Measurements from ENCODE around the gene ALPK3. TPM values are rescaled to one million over a fixed set of nuclear protein-coding genes. Genes with fewer than 3 reads are reported as not detected.

ALPK3 gene
- total RNA-seq, 2 donors from 2014 or later: 7.8 to 15.8 TPM

- Histone ChIP-seq H3K4me3 (no peak overlapping the region), H3K27me3 (no peaks in the 10 kb centered on the region), H3K27ac (no peak overlapping the region), H3K36me3 (replicated peaks in 1 of 2; ENCODE audit: insufficient read depth in 1 of 2, low read depth in 2 of 2) (peaks cover 8 to 11% of the 10 kb centered on the region in 2 donors), H3K4me1 (no peaks in the 10 kb centered on the region), H3K9me3 (no peaks in the 10 kb centered on the region)
- TF ChIP-seq POLR2A (IDR thresholded peaks at IDR 0.05): no peak
- TF ChIP-seq, protein P1, sequence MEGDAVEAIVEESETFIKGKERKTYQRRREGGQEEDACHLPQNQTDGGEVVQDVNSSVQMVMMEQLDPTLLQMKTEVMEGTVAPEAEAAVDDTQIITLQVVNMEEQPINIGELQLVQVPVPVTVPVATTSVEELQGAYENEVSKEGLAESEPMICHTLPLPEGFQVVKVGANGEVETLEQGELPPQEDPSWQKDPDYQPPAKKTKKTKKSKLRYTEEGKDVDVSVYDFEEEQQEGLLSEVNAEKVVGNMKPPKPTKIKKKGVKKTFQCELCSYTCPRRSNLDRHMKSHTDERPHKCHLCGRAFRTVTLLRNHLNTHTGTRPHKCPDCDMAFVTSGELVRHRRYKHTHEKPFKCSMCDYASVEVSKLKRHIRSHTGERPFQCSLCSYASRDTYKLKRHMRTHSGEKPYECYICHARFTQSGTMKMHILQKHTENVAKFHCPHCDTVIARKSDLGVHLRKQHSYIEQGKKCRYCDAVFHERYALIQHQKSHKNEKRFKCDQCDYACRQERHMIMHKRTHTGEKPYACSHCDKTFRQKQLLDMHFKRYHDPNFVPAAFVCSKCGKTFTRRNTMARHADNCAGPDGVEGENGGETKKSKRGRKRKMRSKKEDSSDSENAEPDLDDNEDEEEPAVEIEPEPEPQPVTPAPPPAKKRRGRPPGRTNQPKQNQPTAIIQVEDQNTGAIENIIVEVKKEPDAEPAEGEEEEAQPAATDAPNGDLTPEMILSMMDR (IDR thresholded peaks at IDR 0.05): no peak
- ATAC-seq (no peak), DNase-seq (no peak)
- intact Hi-C loops (cut with DNase I): no loop called here
- 85 to 93% methylated on average over 3 to 12 of the region's 12 CpGs for WGBS, 2 donors
These were observed 33.5 kb upstream of the ALPK3 start for GRCh38 chr15:84783493-84784251.

DNA sequence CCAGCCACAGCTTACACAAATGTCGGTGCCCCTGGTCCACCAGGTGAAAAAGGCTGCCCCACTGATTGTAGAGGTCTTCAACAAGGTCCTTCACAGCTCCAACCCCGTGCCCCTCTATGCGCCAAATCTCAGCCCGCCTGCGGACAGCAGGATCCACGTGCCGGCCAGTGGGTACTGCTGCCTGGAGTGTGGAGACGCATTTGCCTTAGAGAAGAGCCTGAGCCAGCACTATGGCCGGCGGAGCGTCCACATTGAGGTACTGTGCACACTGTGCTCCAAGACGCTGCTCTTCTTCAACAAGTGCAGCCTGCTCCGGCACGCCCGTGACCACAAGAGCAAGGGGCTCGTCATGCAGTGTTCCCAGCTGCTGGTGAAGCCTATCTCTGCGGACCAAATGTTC, 32.9 kb upstream of the ALPK3 start:
- Histone ChIP-seq H3K36me3 (replicated peaks in 1 of 2; ENCODE audit: insufficient read depth in 1 of 2, low read depth in 2 of 2) (peaks cover 8 to 11% of the 10 kb centered on the region in 2 donors), H3K27me3 (no peaks in the 10 kb centered on the region), H3K4me3 (no peak overlapping the region), H3K4me1 (no peaks in the 10 kb centered on the region), H3K27ac (no peak overlapping the region), H3K9me3 (no peaks in the 10 kb centered on the region)
- DNase-seq: no peak
- no peak for ATAC-seq
- WGBS, 2 donors: 91 to 100% methylated on average over 3 to 15 of the region's 17 CpGs
- intact Hi-C loops (cut with DNase I): no loop called here
- TF ChIP-seq POLR2A (IDR thresholded peaks at IDR 0.05): no peak
- TF ChIP-seq, protein P1 (IDR thresholded peaks at IDR 0.05): no peak

DNA sequence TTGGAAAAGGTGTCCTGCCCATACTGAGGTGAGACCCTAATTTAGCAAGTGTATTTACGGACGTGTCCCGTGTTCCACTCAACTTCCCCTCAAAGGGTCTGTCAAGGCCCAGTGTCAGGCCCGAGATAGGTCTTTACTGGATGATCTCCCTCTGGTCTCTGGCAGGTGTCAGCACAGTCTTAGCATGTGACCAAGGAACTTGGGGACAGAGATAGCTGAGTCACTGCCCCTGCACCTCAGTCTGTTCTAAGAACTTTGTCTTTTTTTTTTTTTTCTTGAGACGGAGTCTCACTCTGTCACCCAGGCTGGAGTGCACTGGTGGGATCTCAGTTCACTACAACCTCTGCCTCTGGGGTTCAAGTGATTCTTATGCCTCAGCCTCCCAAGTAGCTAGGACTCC, 32.1 kb upstream of the ALPK3 start:
- H3K36me3 ChIP-seq (replicated peaks in 1 of 2; ENCODE audit: insufficient read depth in 1 of 2, low read depth in 2 of 2): peaks cover 8 to 11% of the 10 kb centered on the region in 2 donors
- ATAC-seq (no peak), DNase-seq (no peak)
- H3K27me3 ChIP-seq: no peaks in the 10 kb centered on the region
- TF ChIP-seq, protein P1 (IDR thresholded peaks at IDR 0.05): no peak
- no peak for TF ChIP-seq POLR2A (IDR thresholded peaks at IDR 0.05)
- 78 to 81% methylated on average over 5 of the region's 5 CpGs for WGBS, 2 donors
- intact Hi-C loops (cut with DNase I): no loop called here
- no peak overlapping the region for H3K4me3 ChIP-seq
- no peaks in the 10 kb centered on the region for H3K4me1 ChIP-seq
- H3K9me3 ChIP-seq: no peaks in the 10 kb centered on the region
- H3K27ac ChIP-seq: no peak overlapping the region

- Histone ChIP-seq H3K27me3 (no peaks in the 10 kb centered on the region), H3K36me3 (replicated peaks in 1 of 2; ENCODE audit: insufficient read depth in 1 of 2, low read depth in 2 of 2) (peaks cover under 1 to 10% of the 10 kb centered on the region in 2 donors), H3K27ac (no peak overlapping the region), H3K9me3 (no peaks in the 10 kb centered on the region), H3K4me1 (no peaks in the 10 kb centered on the region), H3K4me3 (no peak overlapping the region)
- DNase-seq (no peak), ATAC-seq (no peak)
- TF ChIP-seq POLR2A (IDR thresholded peaks at IDR 0.05): no peak
- TF ChIP-seq, protein P1 (IDR thresholded peaks at IDR 0.05): no peak
- intact Hi-C loops (cut with DNase I): no loop called here
- 64 to 72% methylated on average over 2 of the region's 2 CpGs for WGBS, 2 donors
These were observed 28.7 kb upstream of the ALPK3 start for GRCh38 chr15:84788500-84788899.

DNA sequence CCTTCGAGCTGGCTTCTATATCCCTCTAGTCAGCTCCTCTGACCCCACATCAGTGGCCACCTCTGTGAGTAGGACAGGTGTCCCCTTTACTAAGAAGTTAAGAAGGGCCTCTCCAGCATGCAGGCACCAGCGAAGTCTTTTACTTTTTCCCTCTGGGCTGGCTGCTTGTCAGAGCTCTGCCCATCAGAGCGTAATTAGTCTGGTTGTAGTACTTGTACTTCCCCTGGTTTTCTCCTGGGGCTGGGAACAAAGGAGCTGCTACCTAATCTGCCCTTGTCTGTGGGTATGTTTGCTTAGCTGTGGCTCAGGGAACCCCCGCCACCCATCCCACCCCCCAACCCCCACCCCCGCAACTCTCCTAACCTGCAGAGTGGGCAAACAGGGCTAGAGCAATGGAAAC, 27.4 kb upstream of the ALPK3 start:
- intact Hi-C loops (cut with DNase I): no loop called here
- H3K4me3 ChIP-seq: no peak overlapping the region
- no peaks in the 10 kb centered on the region for H3K9me3 ChIP-seq
- no peaks in the 10 kb centered on the region for H3K4me1 ChIP-seq
- DNase-seq (no peak), ATAC-seq (no peak)
- TF ChIP-seq POLR2A (IDR thresholded peaks at IDR 0.05): no peak
- TF ChIP-seq, protein P1 (IDR thresholded peaks at IDR 0.05): no peak
- peaks cover 0 to 7% of the 10 kb centered on the region in 2 donors for H3K36me3 ChIP-seq (replicated peaks in 1 of 2; ENCODE audit: insufficient read depth in 1 of 2, low read depth in 2 of 2)
- H3K27ac ChIP-seq: no peak overlapping the region
- no peaks in the 10 kb centered on the region for H3K27me3 ChIP-seq
- 77 to 89% methylated on average over 5 of the region's 5 CpGs for WGBS, 2 donors
